22Rv1 (cell line): Measurements from ENCODE around the gene SHISA4.

Experiments used
- ZFX ChIP-seq: fragments of 450-650 bp; IDR thresholded peaks from 2 replicates; pipeline ENCODE4 v1.6.1; 2017; ENCODE audit warnings: antibody characterized with exemption, borderline replicate concordance
- TF ChIP-seq, protein P1 (sequence below): fragments of 450-650 bp; IDR thresholded peaks from 2 replicates; pipeline ENCODE4 v1.5.1; 2017; ENCODE audit warnings: mild to moderate bottlenecking

GRCh38 chr1:201889090-201889968 lies 631 bp downstream of the SHISA4 start:
- TF ChIP-seq, protein P1, sequence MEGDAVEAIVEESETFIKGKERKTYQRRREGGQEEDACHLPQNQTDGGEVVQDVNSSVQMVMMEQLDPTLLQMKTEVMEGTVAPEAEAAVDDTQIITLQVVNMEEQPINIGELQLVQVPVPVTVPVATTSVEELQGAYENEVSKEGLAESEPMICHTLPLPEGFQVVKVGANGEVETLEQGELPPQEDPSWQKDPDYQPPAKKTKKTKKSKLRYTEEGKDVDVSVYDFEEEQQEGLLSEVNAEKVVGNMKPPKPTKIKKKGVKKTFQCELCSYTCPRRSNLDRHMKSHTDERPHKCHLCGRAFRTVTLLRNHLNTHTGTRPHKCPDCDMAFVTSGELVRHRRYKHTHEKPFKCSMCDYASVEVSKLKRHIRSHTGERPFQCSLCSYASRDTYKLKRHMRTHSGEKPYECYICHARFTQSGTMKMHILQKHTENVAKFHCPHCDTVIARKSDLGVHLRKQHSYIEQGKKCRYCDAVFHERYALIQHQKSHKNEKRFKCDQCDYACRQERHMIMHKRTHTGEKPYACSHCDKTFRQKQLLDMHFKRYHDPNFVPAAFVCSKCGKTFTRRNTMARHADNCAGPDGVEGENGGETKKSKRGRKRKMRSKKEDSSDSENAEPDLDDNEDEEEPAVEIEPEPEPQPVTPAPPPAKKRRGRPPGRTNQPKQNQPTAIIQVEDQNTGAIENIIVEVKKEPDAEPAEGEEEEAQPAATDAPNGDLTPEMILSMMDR: no peak
- no peak for TF ChIP-seq ZFX
